Measurements from ENCODE around the gene MUC6. TPM values are rescaled to one million over a fixed set of nuclear protein-coding genes. Genes with fewer than 3 reads are reported as not detected.

MUC6 gene
- total RNA-seq, 2 donors from 2014 or later = 13.1 TPM; not detected in 1

- H3K4me1 ChIP-seq (ENCODE audit: control insufficient read depth in 1 of 2, low read depth in 2 of 2) = no peaks in the 10 kb centered on the region
- ATAC-seq (ENCODE audit: insufficient number of reproducible peaks, low FRiP score, low read depth) = no peak
- H3K27ac ChIP-seq = no peak overlapping the region
- H3K4me3 ChIP-seq = no peak overlapping the region
- TF ChIP-seq, protein P1, sequence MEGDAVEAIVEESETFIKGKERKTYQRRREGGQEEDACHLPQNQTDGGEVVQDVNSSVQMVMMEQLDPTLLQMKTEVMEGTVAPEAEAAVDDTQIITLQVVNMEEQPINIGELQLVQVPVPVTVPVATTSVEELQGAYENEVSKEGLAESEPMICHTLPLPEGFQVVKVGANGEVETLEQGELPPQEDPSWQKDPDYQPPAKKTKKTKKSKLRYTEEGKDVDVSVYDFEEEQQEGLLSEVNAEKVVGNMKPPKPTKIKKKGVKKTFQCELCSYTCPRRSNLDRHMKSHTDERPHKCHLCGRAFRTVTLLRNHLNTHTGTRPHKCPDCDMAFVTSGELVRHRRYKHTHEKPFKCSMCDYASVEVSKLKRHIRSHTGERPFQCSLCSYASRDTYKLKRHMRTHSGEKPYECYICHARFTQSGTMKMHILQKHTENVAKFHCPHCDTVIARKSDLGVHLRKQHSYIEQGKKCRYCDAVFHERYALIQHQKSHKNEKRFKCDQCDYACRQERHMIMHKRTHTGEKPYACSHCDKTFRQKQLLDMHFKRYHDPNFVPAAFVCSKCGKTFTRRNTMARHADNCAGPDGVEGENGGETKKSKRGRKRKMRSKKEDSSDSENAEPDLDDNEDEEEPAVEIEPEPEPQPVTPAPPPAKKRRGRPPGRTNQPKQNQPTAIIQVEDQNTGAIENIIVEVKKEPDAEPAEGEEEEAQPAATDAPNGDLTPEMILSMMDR (IDR thresholded peaks at IDR 0.05) = no peak
- H3K9me3 ChIP-seq = no peaks in the 10 kb centered on the region
- H3K27me3 ChIP-seq (replicated peaks; ENCODE audit: insufficient read depth) = no peaks in the 10 kb centered on the region
- peaks cover 46% of the 10 kb centered on the region for H3K36me3 ChIP-seq
- no peak for DNase-seq (ENCODE audit: low spot score)
Observed at GRCh38 chr11:1003159-1003558, 33.4 kb downstream of the MUC6 start.

DNA sequence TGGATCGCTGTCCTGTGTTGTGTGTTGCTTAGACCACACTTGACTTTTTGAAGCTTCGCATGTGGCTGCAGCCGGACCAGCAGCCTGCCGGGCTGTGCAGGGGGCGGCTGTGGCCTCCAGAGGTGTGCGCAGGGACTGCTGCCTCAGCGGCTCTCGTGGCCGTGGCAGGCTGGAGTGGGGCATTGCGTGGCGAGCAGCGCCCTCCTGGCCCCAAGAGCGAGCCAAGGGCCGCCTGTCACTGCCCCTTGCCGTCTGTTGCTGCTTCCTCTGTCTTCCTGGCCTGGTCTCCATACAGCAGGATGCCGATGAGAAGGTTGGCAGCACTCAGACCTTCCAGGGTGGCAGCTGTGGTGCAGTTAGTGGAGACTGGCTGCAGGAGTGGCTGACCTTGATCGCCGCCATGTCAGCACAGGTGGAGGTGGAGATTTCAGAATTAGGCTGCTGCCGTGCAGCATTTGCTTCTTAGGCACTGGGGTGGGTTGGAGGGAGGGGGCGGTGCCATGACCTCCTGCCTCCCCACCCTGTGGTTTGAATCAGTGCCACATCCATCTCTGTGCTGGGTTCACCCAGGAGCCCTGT is 34.0 kb downstream of the MUC6 start:
- Histone ChIP-seq H3K36me3 (peaks cover 39% of the 10 kb centered on the region), H3K4me3 (no peak overlapping the region), H3K27me3 (replicated peaks; ENCODE audit: insufficient read depth) (no peaks in the 10 kb centered on the region), H3K27ac (no peak overlapping the region), H3K9me3 (no peaks in the 10 kb centered on the region), H3K4me1 (ENCODE audit: control insufficient read depth in 1 of 2, low read depth in 2 of 2) (no peaks in the 10 kb centered on the region)
- DNase-seq (ENCODE audit: low spot score) (no peak), ATAC-seq (ENCODE audit: insufficient number of reproducible peaks, low FRiP score, low read depth) (no peak)
- TF ChIP-seq, protein P1 (IDR thresholded peaks at IDR 0.05) = no peak

GRCh38 chr11:1001617-1002405 is 34.7 kb downstream of the MUC6 start:
- no peaks in the 10 kb centered on the region for H3K4me1 ChIP-seq (ENCODE audit: control insufficient read depth in 1 of 2, low read depth in 2 of 2)
- H3K4me3 ChIP-seq = no peak overlapping the region
- no peaks in the 10 kb centered on the region for H3K27me3 ChIP-seq (replicated peaks; ENCODE audit: insufficient read depth)
- TF ChIP-seq, protein P1 (IDR thresholded peaks at IDR 0.05) = no peak
- no peaks in the 10 kb centered on the region for H3K9me3 ChIP-seq
- ATAC-seq (ENCODE audit: insufficient number of reproducible peaks, low FRiP score, low read depth) (no peak), DNase-seq (ENCODE audit: low spot score) (no peak)
- H3K36me3 ChIP-seq = peaks cover 38% of the 10 kb centered on the region
- H3K27ac ChIP-seq = no peak overlapping the region

DNA sequence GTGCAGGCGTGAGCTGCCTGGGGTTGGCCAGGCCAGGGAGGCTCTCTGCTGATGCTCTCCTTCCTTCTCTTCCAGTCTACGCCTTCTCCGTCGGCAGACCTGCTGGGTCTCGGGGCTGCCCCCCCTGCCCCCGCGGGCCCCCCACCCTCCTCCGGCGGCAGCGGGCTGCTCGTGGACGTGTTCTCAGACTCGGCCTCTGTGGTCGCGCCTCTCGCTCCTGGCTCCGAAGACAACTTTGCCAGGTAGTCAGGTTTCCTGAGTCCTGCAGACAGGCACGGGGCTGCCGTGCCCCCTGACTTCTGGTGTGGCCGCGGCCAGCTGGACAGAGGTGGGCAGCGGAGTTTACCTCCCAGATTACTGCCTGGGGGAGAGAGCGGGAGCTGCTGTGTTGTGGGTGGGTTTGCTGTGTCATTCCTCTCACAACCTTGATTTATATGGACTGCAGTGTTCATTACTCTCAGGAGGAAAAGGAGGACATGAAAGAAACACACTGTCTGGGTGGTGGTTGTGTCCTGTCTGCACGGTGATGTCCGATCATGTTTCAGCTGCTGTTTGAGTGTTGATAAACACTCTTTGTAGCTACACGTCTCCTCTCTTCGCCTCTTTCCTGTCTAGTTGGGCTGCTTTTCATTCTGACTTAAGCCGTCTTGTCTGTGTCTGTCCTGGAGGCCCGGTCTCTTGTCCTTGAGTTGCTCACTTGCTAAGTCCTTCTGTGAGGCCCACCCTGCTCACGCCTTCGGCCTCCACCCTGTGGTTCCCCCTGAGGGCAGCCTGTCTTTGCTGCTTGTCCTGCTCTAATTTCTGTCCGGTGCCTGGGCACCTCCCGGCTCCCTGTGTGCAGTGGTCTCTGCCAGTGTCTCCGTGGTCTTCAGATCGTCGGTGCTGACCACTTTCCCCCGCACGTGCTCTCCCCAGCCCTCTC is 35.9 kb downstream of the MUC6 start:
- H3K4me3 ChIP-seq = no peak overlapping the region
- no peaks in the 10 kb centered on the region for H3K4me1 ChIP-seq (ENCODE audit: control insufficient read depth in 1 of 2, low read depth in 2 of 2)
- no peak for DNase-seq (ENCODE audit: low spot score)
- H3K9me3 ChIP-seq = no peaks in the 10 kb centered on the region
- peaks cover 38% of the 10 kb centered on the region for H3K36me3 ChIP-seq
- TF ChIP-seq, protein P1 (IDR thresholded peaks at IDR 0.05) = no peak
- no peaks in the 10 kb centered on the region for H3K27me3 ChIP-seq (replicated peaks; ENCODE audit: insufficient read depth)
- H3K27ac ChIP-seq = no peak overlapping the region
- ATAC-seq (ENCODE audit: insufficient number of reproducible peaks, low FRiP score, low read depth) = no peak

DNA sequence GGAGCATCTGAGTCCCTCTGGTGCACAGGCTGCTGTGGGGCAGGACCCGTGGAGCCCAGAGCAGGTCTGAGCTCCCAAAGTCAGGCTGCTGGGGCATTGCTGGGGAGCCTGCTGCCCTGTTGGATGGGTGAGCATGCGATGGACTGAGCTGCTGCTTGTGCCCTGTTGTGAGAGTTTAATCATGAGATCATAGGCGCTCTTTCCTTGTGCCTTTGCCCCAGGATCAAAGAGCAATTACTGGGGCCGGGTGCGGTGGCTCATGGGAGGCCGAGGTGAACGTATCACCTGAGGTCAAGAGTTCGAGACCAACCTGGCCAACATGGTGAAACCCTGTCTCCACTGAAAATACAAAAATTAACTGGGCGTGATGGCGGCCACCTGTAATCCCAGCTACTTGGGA is 37.5 kb downstream of the MUC6 start:
- ATAC-seq (ENCODE audit: insufficient number of reproducible peaks, low FRiP score, low read depth) (no peak), DNase-seq (ENCODE audit: low spot score) (no peak)
- Histone ChIP-seq H3K4me3 (no peak overlapping the region), H3K36me3 (peaks cover 35% of the 10 kb centered on the region), H3K27me3 (replicated peaks; ENCODE audit: insufficient read depth) (no peaks in the 10 kb centered on the region), H3K9me3 (no peaks in the 10 kb centered on the region), H3K4me1 (ENCODE audit: control insufficient read depth in 1 of 2, low read depth in 2 of 2) (no peaks in the 10 kb centered on the region), H3K27ac (no peak overlapping the region)
- TF ChIP-seq, protein P1 (IDR thresholded peaks at IDR 0.05) = no peak
